ENCODE data around the gene GPR55. TPM values are rescaled to one million over a fixed set of nuclear protein-coding genes. Genes with fewer than 3 reads are reported as not detected.

GPR55 gene
- total and polyA plus RNA-seq, 2 donors (not counting 3 experiments of a cell fraction or from before 2014, with no cell fraction given): not detected

DNA sequence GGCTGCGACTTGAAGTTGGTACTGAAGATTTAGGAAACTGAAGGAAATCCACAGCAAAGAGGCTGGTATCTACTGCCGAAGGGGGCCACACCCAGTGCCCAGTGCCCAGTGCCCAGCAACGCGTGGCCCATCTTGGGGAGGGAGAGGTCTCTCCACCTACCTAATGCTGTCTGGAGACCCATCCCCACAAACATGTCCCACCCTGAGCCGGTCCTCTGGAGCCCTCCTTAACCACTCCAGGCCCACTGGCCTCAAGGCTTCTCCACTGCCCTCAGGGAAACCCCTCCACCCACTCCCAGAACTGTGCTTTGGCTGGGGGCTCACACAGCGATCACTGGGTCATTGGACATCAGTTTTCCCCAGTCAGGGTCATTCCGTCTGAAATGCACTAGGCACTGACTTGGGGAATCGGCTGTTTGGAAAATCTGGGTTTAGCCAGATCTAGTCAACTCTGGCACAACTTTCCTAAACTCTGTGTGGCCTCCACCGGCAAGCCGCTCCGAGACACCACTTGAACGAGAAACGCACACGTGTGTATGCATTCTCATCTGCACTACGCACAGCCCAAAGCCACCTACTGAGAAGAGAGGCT is 20.1 kb downstream of the GPR55 start:
- no peak for DNase-seq (ENCODE audit: low read depth, low spot score)
- intact Hi-C loops (cut with micrococcal nuclease): no loop called here
- no TSS peak for BruUV-seq (replicated peaks)

More for the DNA sequence above, 20.1 kb downstream of the GPR55 start:
- H3K4me3 ChIP-seq (replicated peaks in 1 of 3; ENCODE audit: insufficient read depth in 1 of 3, low read depth in 1 of 3, low read length in 3 of 3): no peak overlapping the region
- H4K20me1 ChIP-seq (replicated peaks; ENCODE audit: control insufficient read depth, extremely low read depth, insufficient read depth, low read length): no peaks in the 10 kb centered on the region
- no peak overlapping the region for H3K27ac ChIP-seq (ENCODE audit: insufficient read depth, low read depth, low read length)
- POLR2A ChIA-PET: no interaction called here
- H3K9ac ChIP-seq (replicated peaks; ENCODE audit: extremely low read depth, insufficient read depth, low read length): no peak overlapping the region
- H3K36me3 ChIP-seq (ENCODE audit: control insufficient read depth in 2 of 2, extremely low read depth in 1 of 2, insufficient read depth in 2 of 2, low read length in 2 of 2): no peaks in the 10 kb centered on the region
- no peaks in the 10 kb centered on the region for H3K79me2 ChIP-seq (ENCODE audit: control insufficient read depth, insufficient read depth, low read length)
- CTCF ChIA-PET: interaction anchor here (1.0 to 1.7 kb wide), 3 partner anchors 56 to 82 kb away, joined by 3 to 5 read pairs (median 3); no protein-coding TSS in a partner anchor
- H3K4me2 ChIP-seq (ENCODE audit: insufficient read depth, low read length): no peak overlapping the region
- H2AFZ ChIP-seq (ENCODE audit: low read depth, low read length): no peak overlapping the region
- peaks cover 0 to under 1% of the 10 kb centered on the region in 2 experiments for H3K27me3 ChIP-seq (ENCODE audit: control insufficient read depth in 2 of 2, insufficient read depth in 2 of 2, low read length in 2 of 2)
- no peak for TF ChIP-seq EZH2 (IDR thresholded peaks at IDR 0.05; ENCODE audit: borderline replicate concordance, low read depth, low read length, severe bottlenecking)
- no peak for TF ChIP-seq GATA2 (IDR thresholded peaks at IDR 0.05; ENCODE audit: insufficient read depth, insufficient read length, low read depth, low read length)
- no peak for TF ChIP-seq FOS (IDR thresholded peaks at IDR 0.05; ENCODE audit: borderline replicate concordance, insufficient read depth, low read length)
- no peak for TF ChIP-seq POLR2AphosphoS5 (IDR thresholded peaks at IDR 0.05; ENCODE audit: insufficient read depth, low read depth, low read length)
- TF ChIP-seq, protein P1, sequence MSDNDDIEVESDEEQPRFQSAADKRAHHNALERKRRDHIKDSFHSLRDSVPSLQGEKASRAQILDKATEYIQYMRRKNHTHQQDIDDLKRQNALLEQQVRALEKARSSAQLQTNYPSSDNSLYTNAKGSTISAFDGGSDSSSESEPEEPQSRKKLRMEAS (IDR thresholded peaks at IDR 0.05; ENCODE audit: insufficient read depth, insufficient read length): no peak
- TF ChIP-seq MYC (IDR thresholded peaks at IDR 0.05; ENCODE audit: low read depth, low read length): no peak
- TF ChIP-seq POLR2A (IDR thresholded peaks at IDR 0.05; ENCODE audit: low read depth, low read length): no peak
- TF ChIP-seq, protein P2, sequence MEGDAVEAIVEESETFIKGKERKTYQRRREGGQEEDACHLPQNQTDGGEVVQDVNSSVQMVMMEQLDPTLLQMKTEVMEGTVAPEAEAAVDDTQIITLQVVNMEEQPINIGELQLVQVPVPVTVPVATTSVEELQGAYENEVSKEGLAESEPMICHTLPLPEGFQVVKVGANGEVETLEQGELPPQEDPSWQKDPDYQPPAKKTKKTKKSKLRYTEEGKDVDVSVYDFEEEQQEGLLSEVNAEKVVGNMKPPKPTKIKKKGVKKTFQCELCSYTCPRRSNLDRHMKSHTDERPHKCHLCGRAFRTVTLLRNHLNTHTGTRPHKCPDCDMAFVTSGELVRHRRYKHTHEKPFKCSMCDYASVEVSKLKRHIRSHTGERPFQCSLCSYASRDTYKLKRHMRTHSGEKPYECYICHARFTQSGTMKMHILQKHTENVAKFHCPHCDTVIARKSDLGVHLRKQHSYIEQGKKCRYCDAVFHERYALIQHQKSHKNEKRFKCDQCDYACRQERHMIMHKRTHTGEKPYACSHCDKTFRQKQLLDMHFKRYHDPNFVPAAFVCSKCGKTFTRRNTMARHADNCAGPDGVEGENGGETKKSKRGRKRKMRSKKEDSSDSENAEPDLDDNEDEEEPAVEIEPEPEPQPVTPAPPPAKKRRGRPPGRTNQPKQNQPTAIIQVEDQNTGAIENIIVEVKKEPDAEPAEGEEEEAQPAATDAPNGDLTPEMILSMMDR (IDR thresholded peaks at IDR 0.05; ENCODE audit: extremely low read depth in 1 of 2, insufficient read depth in 1 of 2, low read depth in 1 of 2, low read length in 2 of 2): no peak
- TF ChIP-seq JUN (IDR thresholded peaks at IDR 0.05; ENCODE audit: borderline replicate concordance, insufficient read depth, insufficient read length, low read depth): no peak
- H3K9me3 ChIP-seq (replicated peaks; ENCODE audit: control insufficient read depth, insufficient read depth, low read length): no peaks in the 10 kb centered on the region
- H3K9me1 ChIP-seq (replicated peaks; ENCODE audit: control insufficient read depth, extremely low read depth, insufficient read depth, low read length): no peaks in the 10 kb centered on the region
- no peak for FAIRE-seq
- no peaks in the 10 kb centered on the region for H3K4me1 ChIP-seq (ENCODE audit: control insufficient read depth, extremely low read depth, insufficient read depth, low read length)
- dilution Hi-C loops (cut with MboI; ENCODE audit: extremely low pct_ligation_motif_present, low sequenced_read_pairs): no loop called here

All from endothelial cell of umbilical vein (primary cell).